GM15510 (cell line): Measurements from ENCODE around the gene RPS2.
A peak's percentile ranks its signal among the peaks of the same experiment; 100 is the strongest.

Experiments used
- POLR2A ChIP-seq: IDR thresholded peaks from 3 replicates; pipeline ENCODE4 v1.6.1; 2011; ENCODE audit warnings: borderline replicate concordance; ENCODE audit not compliant: insufficient read length; ENCODE audit errors: extremely low read depth

The RPS2 gene

GRCh38 chr16:1990101-1990350, 25.4 kb upstream of the RPS2 start:
- TF ChIP-seq POLR2A: no peak

DNA sequence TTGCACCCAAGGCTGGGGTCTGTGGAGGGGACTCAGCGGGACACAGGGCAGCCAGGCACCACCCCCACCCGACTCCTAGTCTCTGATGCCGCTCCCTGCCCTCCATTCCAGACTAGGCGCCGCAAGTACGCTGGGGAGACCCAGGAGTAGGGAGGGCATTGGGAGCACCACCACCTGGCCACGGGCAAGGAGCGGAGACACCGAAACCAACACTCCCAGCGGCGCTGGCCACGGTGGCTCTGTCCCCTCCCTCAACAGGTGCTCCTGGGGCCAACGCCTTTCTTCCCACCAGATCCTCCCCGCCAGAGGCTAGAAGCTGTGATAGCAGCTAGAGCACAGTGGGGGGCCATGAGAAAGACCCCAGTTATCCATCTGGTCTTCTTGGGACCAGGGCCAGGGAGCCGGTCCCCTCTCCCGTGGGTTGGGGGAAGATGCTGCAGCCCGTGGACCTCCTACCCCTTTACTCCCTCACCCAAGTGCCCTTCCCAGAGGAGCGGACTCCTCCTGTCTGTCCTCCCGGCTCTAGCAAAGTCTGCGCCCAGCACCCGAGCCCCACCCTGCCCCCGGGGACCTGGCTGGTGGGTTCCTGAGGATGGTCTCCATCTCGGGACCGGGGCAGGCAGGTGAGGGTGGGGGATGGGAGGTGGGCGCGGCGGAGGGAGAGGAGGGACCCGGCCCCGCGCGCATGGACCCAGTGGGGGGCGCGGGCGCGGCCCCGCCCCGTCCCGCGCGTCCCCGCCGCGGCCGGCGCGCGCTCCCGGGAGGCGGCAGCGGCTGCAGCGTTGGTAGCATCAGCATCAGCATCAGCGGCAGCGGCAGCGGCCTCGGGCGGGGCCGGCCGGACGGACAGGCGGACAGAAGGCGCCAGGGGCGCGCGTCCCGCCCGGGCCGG, 24.8 kb upstream of the RPS2 start, which contains the start of gene SYNGR3:
SYNGR3 (plus strand) TSS at position 762 of the 892 bp plus-strand sequence. CDS start 133 bp downstream, outside the sequence.
- peak; percentile 7 for TF ChIP-seq POLR2A

DNA sequence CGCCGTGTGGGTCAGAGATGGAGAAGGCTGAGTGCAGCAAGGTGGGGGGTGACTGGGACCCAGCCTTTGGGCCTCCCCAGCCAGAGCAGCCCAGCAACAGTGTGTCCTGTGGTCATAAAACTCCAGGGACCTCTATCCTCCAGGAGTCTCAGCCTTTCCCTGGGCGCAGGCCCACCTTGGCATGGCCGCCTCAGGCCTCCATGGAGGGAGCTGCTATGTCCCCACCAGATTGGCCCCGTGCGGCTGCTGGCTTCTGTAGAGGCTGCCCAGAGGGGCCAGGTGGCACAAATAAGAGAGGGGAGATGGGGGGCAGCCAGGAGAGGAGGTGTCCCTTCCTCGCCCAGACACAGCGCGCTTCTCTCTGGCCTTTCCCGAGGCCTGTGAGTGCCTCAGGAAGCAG, 22.6 kb upstream of the RPS2 start:
- TF ChIP-seq POLR2A: no peak

GRCh38 chr16:1985466-1986150, 21.0 kb upstream of the RPS2 start:
- TF ChIP-seq POLR2A: no peak

- TF ChIP-seq POLR2A: no peak
These were observed 20.0 kb upstream of the RPS2 start for GRCh38 chr16:1984347-1985225.

DNA sequence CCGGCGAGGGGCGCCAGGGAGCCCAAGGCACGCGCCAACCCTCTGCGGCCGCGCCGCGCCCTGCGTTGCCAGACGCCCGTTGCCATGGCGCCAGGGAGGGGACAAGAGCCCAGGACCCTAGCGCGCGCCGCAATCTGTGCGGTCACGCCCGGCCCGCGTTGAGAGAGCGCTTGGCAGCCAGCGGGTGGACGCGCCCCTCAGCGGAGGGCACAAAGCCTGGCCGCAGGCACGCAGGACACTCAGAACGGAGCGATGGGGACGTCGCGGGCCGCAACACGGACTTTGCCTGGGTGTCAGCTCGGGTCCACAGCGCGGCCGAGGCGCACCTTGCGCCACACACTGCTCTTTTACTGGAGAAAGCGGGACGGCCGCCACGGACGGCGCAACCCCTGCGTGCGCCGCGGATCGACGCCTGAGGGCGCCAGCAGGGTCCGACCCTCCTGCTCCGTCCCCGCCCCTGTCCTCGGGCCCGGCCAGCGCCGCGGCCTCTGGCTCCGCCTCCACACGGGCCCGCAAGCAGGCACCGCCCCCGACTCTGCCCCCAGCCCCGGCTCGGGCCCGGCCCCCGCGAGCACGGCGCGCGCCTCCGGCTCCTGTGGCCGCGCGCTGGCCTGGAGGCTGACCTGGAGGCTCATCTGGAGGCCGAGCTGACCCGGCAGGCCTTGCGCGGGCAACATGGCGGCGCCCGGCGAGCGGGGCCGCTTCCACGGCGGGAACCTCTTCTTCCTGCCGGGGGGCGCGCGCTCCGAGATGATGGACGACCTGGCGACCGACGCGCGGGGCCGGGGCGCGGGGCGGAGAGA, 19.1 kb upstream of the RPS2 start, which contains the start of gene GFER:
GFER (plus strand) TSS at position 650 of the 803 bp plus-strand sequence; CDS start at position 676, 26 bp downstream.
- TF ChIP-seq POLR2A: peak; percentile 96

DNA sequence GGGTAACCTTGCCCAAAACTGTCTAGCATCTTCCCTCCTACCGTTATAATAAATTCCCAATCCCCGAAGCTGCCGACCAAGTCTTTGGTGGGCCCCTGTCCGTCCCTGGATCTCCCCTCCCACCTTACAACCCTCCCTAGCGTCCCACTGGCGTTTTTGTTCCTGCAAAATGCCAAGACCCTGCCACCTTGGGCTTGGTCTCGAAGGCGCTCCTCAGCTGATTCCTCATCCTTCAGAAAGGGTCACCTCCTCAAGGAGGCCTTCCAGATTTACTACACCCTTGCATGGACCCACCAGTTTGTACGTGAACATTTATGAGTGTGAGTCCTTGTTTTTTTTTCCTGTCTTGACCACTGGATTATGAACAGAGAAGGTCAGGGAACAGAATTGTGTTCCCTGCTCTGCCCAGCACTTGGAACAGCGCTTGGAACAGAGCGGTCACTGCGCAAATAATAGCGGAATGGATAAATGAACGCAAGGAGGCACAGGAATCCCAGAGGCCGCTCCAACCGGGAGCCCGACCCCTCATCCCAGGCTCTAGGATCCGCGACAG, 18.4 kb upstream of the RPS2 start:
- TF ChIP-seq POLR2A: no peak

DNA sequence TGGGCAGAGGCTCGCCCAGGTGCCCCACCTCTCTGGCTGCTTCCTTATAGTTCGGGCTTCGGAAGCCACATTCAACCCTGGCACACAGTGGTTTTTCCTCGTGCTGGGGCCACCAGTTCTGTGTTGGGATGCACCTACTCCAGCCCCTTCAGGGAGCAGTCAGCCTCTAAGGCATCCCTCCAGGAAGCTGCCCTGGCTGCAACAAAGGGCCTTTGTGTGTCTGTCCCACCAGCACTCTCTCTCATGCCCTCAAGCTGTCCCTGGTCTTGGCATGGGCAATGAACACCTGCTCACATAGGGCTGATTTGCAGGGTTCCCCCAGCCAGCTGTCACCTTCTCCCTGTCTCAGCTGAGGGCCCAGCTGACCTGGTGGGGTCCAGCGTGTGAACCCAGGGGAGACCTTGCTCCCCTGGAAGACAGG, 17.4 kb upstream of the RPS2 start:
- TF ChIP-seq POLR2A: no peak

- no peak for TF ChIP-seq POLR2A
These were observed 16.8 kb upstream of the RPS2 start, which contains the start of gene NOXO1 for GRCh38 chr16:1981398-1981836. TSS of gene NOXO1 (minus strand) at chr16:1981469. CDS start at chr16:1981179, 290 bp downstream.

- TF ChIP-seq POLR2A: no peak
These were observed 16.1 kb upstream of the RPS2 start for GRCh38 chr16:1980770-1981087.

- TF ChIP-seq POLR2A: no peak
These were observed 15.6 kb upstream of the RPS2 start for GRCh38 chr16:1980030-1980769.

- TF ChIP-seq POLR2A: no peak
These were observed 14.8 kb upstream of the RPS2 start for GRCh38 chr16:1979271-1980029.
